Panc1 (cell line): Measurements from ENCODE around the gene ZNF451. TPM values are rescaled to one million over a fixed set of nuclear protein-coding genes. Genes with fewer than 3 reads are reported as not detected.

ENCODE experiments used
- ATAC-seq: fragments of 200-7000 bp; cut with Tn5 transposase; 2 replicates; pipeline ENCODE4 v1.9.1; 2020; ENCODE audit warnings: mild to moderate bottlenecking, moderate library complexity
- BruUV-seq: library from RNA; stranded (reverse); fragments of 400-500 nt; replicated peaks from 2 replicates; lab custom pipeline; 2021; lab: Mats Ljungman, UMichigan
- CTCF ChIA-PET: fragments of 300-600 bp; sonication (Branson Sonifier 250); formaldehyde crosslinking; loops from one replicate; lab custom pipeline; 2022; ENCODE audit warnings: antibody characterized with exemption; lab: Charles Lee
- POLR2A ChIA-PET: fragments of 300-600 bp; sonication (Branson Sonifier 250); formaldehyde crosslinking; loops from one replicate; lab custom pipeline; 2022; ENCODE audit warnings: antibody characterized with exemption; lab: Charles Lee
- DNase-seq: peaks from one replicate; pipeline ENCODE4 v3.0.0-alpha.2; 2010; ENCODE audit warnings: low read depth, low spot score
- H3K27ac ChIP-seq: 2 replicates; pipeline ENCODE4 v1.5.1; 2011; ENCODE audit warnings: mild to moderate bottlenecking, low read length, inconsistent platforms
- H3K27me3 ChIP-seq: fragments of 200-500 bp; sonication (Bioruptor generic); 2 replicates; pipeline ENCODE4 v1.6.0; 2014; ENCODE audit warnings: low read length, inconsistent platforms; ENCODE audit not compliant: control insufficient read depth, insufficient read depth
- H3K36me3 ChIP-seq: fragments of 200-500 bp; sonication (Bioruptor generic); 2 replicates; pipeline ENCODE4 v1.5.1; 2014; ENCODE audit warnings: inconsistent platforms, mild to moderate bottlenecking, low read length, moderate library complexity; ENCODE audit not compliant: control insufficient read depth, insufficient read depth
- H3K4me1 ChIP-seq: 2 replicates; pipeline ENCODE4 v1.5.1; 2011; ENCODE audit warnings: inconsistent platforms, mild to moderate bottlenecking, low read length, moderate library complexity; ENCODE audit not compliant: control insufficient read depth, insufficient read depth
- H3K4me3 ChIP-seq, 2 experiments: 2 replicates each; pipeline ENCODE4 v1.5.1; 2011 to 2012; ENCODE audit warnings: low read depth in 2 of 2, low read length in 2 of 2, mild to moderate bottlenecking in 2 of 2, inconsistent platforms in 1 of 2, moderate library complexity in 1 of 2
- H3K9me3 ChIP-seq: fragments of 200-500 bp; sonication (Bioruptor generic); 2 replicates; pipeline ENCODE4 v1.5.1; 2014; ENCODE audit warnings: low read depth, mild to moderate bottlenecking, inconsistent platforms, low read length, moderate library complexity; ENCODE audit not compliant: control insufficient read depth, insufficient read depth
- CTCF ChIP-seq: fragments of 450-650 bp; IDR thresholded peaks from 2 replicates; pipeline ENCODE4 v1.5.1; 2017; ENCODE audit warnings: mild to moderate bottlenecking
- POLR2AphosphoS5 ChIP-seq: IDR thresholded peaks from 2 replicates; pipeline ENCODE4 v1.6.1; 2012; ENCODE audit warnings: mild to moderate bottlenecking, low read depth, low read length, moderate library complexity
- REST ChIP-seq, 2 experiments: IDR thresholded peaks; 2 replicates each; pipeline ENCODE4 v1.6.1; 2011 to 2012; ENCODE audit warnings: low read depth in 2 of 2, control low read depth in 1 of 2, low read length in 1 of 2, mild to moderate bottlenecking in 1 of 2, moderate library complexity in 1 of 2; ENCODE audit not compliant: insufficient read depth in 1 of 2
- SIN3A ChIP-seq: IDR thresholded peaks from 2 replicates; pipeline ENCODE4 v1.6.1; 2012; ENCODE audit warnings: low read depth, mild to moderate bottlenecking, low read length, moderate library complexity, borderline replicate concordance; ENCODE audit not compliant: insufficient read depth
- TCF7L2 ChIP-seq: IDR thresholded peaks from 2 replicates; pipeline ENCODE4 v1.6.1; 2011; ENCODE audit warnings: mild to moderate bottlenecking, low read depth, low read length, inconsistent platforms
- in situ Hi-C: cut with HindIII; loops from 2 replicates; pipeline ENCODE4 v1.10.0; 2016; ENCODE audit warnings: low sequenced_read_pairs, low pct_unique_long_range_greater_than_20kb
- intact Hi-C: fragments of 100-400 bp; cut with micrococcal nuclease; formaldehyde crosslinking; loops from one replicate; pipeline ENCODE4 v1.10.0; 2022; ENCODE audit not compliant: unreplicated experiment
- total RNA-seq: library from RNA; stranded (reverse); gene quantifications from one replicate; pipeline ENCODE4 v1.2.1, GENCODE V29; 2021; ENCODE audit not compliant: unreplicated experiment

ZNF451 gene
- total RNA-seq, 1 experiment from 2014 or later = 71.1 TPM

GRCh38 chr6:57072108-57072507 is 17.9 kb upstream of the ZNF451 start:
- no peaks in the 10 kb centered on the region for H3K36me3 ChIP-seq
- BruUV-seq = no TSS peak
- H3K4me3 ChIP-seq = no peak overlapping the region
- ATAC-seq (no peak), DNase-seq (no peak)
- no peak overlapping the region for H3K27ac ChIP-seq
- H3K9me3 ChIP-seq = no peaks in the 10 kb centered on the region
- no peaks in the 10 kb centered on the region for H3K4me1 ChIP-seq
- ChIA-PET CTCF (no interaction called here), POLR2A (no interaction called here)
- TF ChIP-seq POLR2AphosphoS5 (no peak), SIN3A (no peak), CTCF (no peak), REST (IDR thresholded peaks at IDR 0.05; ENCODE audit: insufficient read depth in 1 of 2, low read depth in 2 of 2, low read length in 1 of 2) (no peak), TCF7L2 (no peak)
- no peaks in the 10 kb centered on the region for H3K27me3 ChIP-seq
- intact Hi-C loops = no loop called here
- in situ Hi-C loops = no loop called here

- BruUV-seq = no TSS peak
- intact Hi-C loops = no loop called here
- Histone ChIP-seq H3K4me3 (no peak overlapping the region), H3K27me3 (no peaks in the 10 kb centered on the region), H3K9me3 (no peaks in the 10 kb centered on the region), H3K4me1 (no peaks in the 10 kb centered on the region), H3K27ac (no peak overlapping the region), H3K36me3 (no peaks in the 10 kb centered on the region)
- CTCF ChIA-PET = no interaction called here
- no peak for ATAC-seq
- in situ Hi-C loops = no loop called here
- POLR2A ChIA-PET = no interaction called here
- TF ChIP-seq CTCF = no peak
- no peak for TF ChIP-seq SIN3A
- TF ChIP-seq TCF7L2 = no peak
- no peak for TF ChIP-seq REST (IDR thresholded peaks at IDR 0.05; ENCODE audit: insufficient read depth in 1 of 2, low read depth in 2 of 2, low read length in 1 of 2)
- no peak for TF ChIP-seq POLR2AphosphoS5
- DNase-seq = no peak
Observed at GRCh38 chr6:57074383-57074782, 15.6 kb upstream of the ZNF451 start.
